Endothelial cell of umbilical vein (primary cell): Measurements from ENCODE around the gene RIPOR3.

Experiments used
- CTCF ChIP-seq, 2 donors: IDR thresholded peaks; 1 replicate in 1 of 2; 2 replicates in 1 of 2; pipeline ENCODE4 v1.5.1; 2011; ENCODE audit warnings: low read length in 2 of 2, mild to moderate bottlenecking in 2 of 2, moderate library complexity in 2 of 2, control low read depth in 1 of 2, inconsistent platforms in 1 of 2, low read depth in 1 of 2; ENCODE audit not compliant: insufficient read depth in 1 of 2; ENCODE audit errors: extremely low read depth in 1 of 2
- EZH2 ChIP-seq: IDR thresholded peaks from 2 replicates; pipeline ENCODE4 v1.6.1; 2012; ENCODE audit warnings: borderline replicate concordance, low read depth, mild to moderate bottlenecking, moderate library complexity, low read length, inconsistent platforms; ENCODE audit not compliant: severe bottlenecking
- FOS ChIP-seq: IDR thresholded peaks from 2 replicates; pipeline ENCODE4 v1.6.1; 2011; ENCODE audit warnings: mild to moderate bottlenecking, low read length, moderate library complexity, borderline replicate concordance; ENCODE audit not compliant: insufficient read depth
- GATA2 ChIP-seq: IDR thresholded peaks from 2 replicates; pipeline ENCODE4 v1.7.0; 2011; ENCODE audit warnings: low read depth, mild to moderate bottlenecking, moderate library complexity, mixed read lengths, low read length; ENCODE audit not compliant: insufficient read length, insufficient read depth
- JUN ChIP-seq: IDR thresholded peaks from 2 replicates; pipeline ENCODE4 v1.6.1; 2011; ENCODE audit warnings: borderline replicate concordance, low read depth; ENCODE audit not compliant: insufficient read length, insufficient read depth
- MYC ChIP-seq: IDR thresholded peaks from one replicate; pipeline ENCODE4 v1.6.1; 2011; ENCODE audit warnings: mild to moderate bottlenecking, low read depth, low read length
- POLR2A ChIP-seq: IDR thresholded peaks from 2 replicates; pipeline ENCODE4 v1.6.1; 2012; ENCODE audit warnings: low read depth, mild to moderate bottlenecking, control low read depth, low read length
- POLR2AphosphoS5 ChIP-seq: IDR thresholded peaks from 2 replicates; pipeline ENCODE4 v1.6.1; 2012; ENCODE audit warnings: low read depth, mild to moderate bottlenecking, control low read depth, low read length, moderate library complexity; ENCODE audit not compliant: insufficient read depth
- TF ChIP-seq, protein P1 (sequence below): IDR thresholded peaks from 2 replicates; pipeline ENCODE4 v1.6.1; 2011; ENCODE audit not compliant: insufficient read depth, insufficient read length

- TF ChIP-seq CTCF (IDR thresholded peaks at IDR 0.05; ENCODE audit: extremely low read depth in 1 of 2, insufficient read depth in 1 of 2, low read depth in 1 of 2, low read length in 2 of 2) (no peak), POLR2AphosphoS5 (no peak), GATA2 (no peak), EZH2 (no peak), JUN (no peak), POLR2A (no peak), MYC (no peak), FOS (no peak)
- TF ChIP-seq, protein P1, sequence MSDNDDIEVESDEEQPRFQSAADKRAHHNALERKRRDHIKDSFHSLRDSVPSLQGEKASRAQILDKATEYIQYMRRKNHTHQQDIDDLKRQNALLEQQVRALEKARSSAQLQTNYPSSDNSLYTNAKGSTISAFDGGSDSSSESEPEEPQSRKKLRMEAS, result no peak
Observed at GRCh38 chr20:50672400-50673145, 18.8 kb downstream of the RIPOR3 start.
